NB4 (cell line): ENCODE results near the gene KLHL1.

Source experiments
- POLR2A ChIP-seq: IDR thresholded peaks from 2 replicates; pipeline ENCODE4 v1.6.1; 2011; ENCODE audit warnings: mild to moderate bottlenecking; ENCODE audit not compliant: insufficient read length; ENCODE audit errors: extremely low read depth
- TF ChIP-seq, protein P1 (sequence below): IDR thresholded peaks from 2 replicates; pipeline ENCODE4 v1.6.1; 2011; ENCODE audit warnings: low read depth, low read length
- TF ChIP-seq, protein P2 (sequence below): IDR thresholded peaks from one replicate; pipeline ENCODE4 v1.5.1; 2012; ENCODE audit warnings: low read depth, low read length

DNA sequence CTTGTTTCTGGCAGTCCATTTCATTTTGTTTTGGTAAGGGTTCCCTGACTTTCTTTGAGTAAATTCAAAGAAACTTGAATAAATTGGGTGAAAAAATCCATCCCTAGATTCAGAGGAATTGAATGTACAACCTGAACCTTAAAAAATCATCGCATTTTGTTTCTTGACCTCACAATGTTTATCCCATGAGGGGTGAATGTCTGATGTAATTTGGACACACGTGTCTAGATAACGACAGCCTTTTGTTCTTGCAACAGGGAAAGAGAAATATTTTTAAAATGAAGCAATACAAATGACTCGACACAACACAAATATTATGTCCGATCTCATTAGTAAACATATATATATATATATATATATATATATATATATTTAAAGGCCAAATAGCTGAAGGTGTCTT lies 453.9 kb downstream of the KLHL1 start:
- TF ChIP-seq, protein P1, sequence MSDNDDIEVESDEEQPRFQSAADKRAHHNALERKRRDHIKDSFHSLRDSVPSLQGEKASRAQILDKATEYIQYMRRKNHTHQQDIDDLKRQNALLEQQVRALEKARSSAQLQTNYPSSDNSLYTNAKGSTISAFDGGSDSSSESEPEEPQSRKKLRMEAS, result no peak
- TF ChIP-seq, protein P2, sequence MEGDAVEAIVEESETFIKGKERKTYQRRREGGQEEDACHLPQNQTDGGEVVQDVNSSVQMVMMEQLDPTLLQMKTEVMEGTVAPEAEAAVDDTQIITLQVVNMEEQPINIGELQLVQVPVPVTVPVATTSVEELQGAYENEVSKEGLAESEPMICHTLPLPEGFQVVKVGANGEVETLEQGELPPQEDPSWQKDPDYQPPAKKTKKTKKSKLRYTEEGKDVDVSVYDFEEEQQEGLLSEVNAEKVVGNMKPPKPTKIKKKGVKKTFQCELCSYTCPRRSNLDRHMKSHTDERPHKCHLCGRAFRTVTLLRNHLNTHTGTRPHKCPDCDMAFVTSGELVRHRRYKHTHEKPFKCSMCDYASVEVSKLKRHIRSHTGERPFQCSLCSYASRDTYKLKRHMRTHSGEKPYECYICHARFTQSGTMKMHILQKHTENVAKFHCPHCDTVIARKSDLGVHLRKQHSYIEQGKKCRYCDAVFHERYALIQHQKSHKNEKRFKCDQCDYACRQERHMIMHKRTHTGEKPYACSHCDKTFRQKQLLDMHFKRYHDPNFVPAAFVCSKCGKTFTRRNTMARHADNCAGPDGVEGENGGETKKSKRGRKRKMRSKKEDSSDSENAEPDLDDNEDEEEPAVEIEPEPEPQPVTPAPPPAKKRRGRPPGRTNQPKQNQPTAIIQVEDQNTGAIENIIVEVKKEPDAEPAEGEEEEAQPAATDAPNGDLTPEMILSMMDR, result no peak
- no peak for TF ChIP-seq POLR2A
